ENCODE measurements around the gene DFFB.
"Not testable (repeated sequence)": the region's sequence is repeated elsewhere in the genome, so short reads cannot be mapped to it uniquely, and the experiment has no call there.

Gene DFFB

GRCh38 chr1:3914331-3914851 lies 57.1 kb downstream of the DFFB start:
- Histone ChIP-seq H3K4me3 (ENCODE audit: low read length in 2 of 2) (no peak overlapping the region), H3K9ac (ENCODE audit: low read depth in 1 of 2, low read length in 2 of 2) (no peak overlapping the region), H3K27me3 (ENCODE audit: control insufficient read depth in 2 of 2, insufficient read depth in 2 of 2, low read length in 2 of 2) (peaks cover 0 to 4% of the 10 kb centered on the region in 2 donors), H3K36me3 (ENCODE audit: control insufficient read depth in 2 of 2, insufficient read depth in 2 of 2, low read length in 2 of 2) (no peaks in the 10 kb centered on the region), H3K4me1 (ENCODE audit: control insufficient read depth in 2 of 2, insufficient read depth in 2 of 2, low read length in 2 of 2) (peaks cover 0 to 6% of the 10 kb centered on the region in 2 donors), H3K9me3 (ENCODE audit: control insufficient read depth in 2 of 2, low read length in 2 of 2) (no peaks in the 10 kb centered on the region), H3K27ac (ENCODE audit: low read depth in 2 of 2, low read length in 2 of 2) (no peak overlapping the region)

DNA sequence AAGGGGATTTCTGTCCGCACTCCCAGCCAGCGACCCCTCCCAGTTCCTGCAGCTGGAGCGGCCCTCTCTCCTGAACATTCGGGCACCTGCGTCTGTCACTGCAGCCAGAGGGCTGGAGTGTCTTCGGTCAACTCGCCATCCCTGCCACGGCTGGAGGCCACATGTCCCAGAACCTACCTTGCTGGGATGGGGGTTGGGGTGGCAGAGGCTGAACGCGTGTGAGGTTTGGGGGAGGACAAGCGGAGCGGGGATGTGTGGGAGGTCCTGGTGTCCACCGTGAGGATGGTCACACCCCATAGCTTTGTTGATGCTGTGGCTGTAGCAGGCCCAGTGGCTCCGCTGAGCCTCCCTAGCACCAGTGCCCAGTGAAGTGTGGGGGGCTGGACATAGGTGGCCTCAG lies 57.6 kb downstream of the DFFB start:
- H3K4me3 ChIP-seq (ENCODE audit: low read length in 2 of 2), result no peak overlapping the region
- H3K9ac ChIP-seq (ENCODE audit: low read depth in 1 of 2, low read length in 2 of 2), result no peak overlapping the region
- H3K27me3 ChIP-seq (ENCODE audit: control insufficient read depth in 2 of 2, insufficient read depth in 2 of 2, low read length in 2 of 2), result peaks cover 0 to 4% of the 10 kb centered on the region in 2 donors
- no peaks in the 10 kb centered on the region for H3K9me3 ChIP-seq (ENCODE audit: control insufficient read depth in 2 of 2, low read length in 2 of 2)
- no peak overlapping the region for H3K27ac ChIP-seq (ENCODE audit: low read depth in 2 of 2, low read length in 2 of 2)
- no peaks in the 10 kb centered on the region for H3K36me3 ChIP-seq (ENCODE audit: control insufficient read depth in 2 of 2, insufficient read depth in 2 of 2, low read length in 2 of 2)
- peaks cover 0 to 6% of the 10 kb centered on the region in 2 donors for H3K4me1 ChIP-seq (ENCODE audit: control insufficient read depth in 2 of 2, insufficient read depth in 2 of 2, low read length in 2 of 2)

GRCh38 chr1:3915551-3916121 lies 58.4 kb downstream of the DFFB start:
- Histone ChIP-seq H3K4me1 (ENCODE audit: control insufficient read depth in 2 of 2, insufficient read depth in 2 of 2, low read length in 2 of 2) (peaks cover 0 to 4% of the 10 kb centered on the region in 2 donors), H3K36me3 (ENCODE audit: control insufficient read depth in 2 of 2, insufficient read depth in 2 of 2, low read length in 2 of 2) (no peaks in the 10 kb centered on the region), H3K27ac (ENCODE audit: low read depth in 2 of 2, low read length in 2 of 2) (no peak overlapping the region), H3K9ac (ENCODE audit: low read depth in 1 of 2, low read length in 2 of 2) (no peak overlapping the region), H3K27me3 (ENCODE audit: control insufficient read depth in 2 of 2, insufficient read depth in 2 of 2, low read length in 2 of 2) (peaks cover 0 to 4% of the 10 kb centered on the region in 2 donors), H3K9me3 (ENCODE audit: control insufficient read depth in 2 of 2, low read length in 2 of 2) (no peaks in the 10 kb centered on the region), H3K4me3 (ENCODE audit: low read length in 2 of 2) (no peak overlapping the region)

DNA sequence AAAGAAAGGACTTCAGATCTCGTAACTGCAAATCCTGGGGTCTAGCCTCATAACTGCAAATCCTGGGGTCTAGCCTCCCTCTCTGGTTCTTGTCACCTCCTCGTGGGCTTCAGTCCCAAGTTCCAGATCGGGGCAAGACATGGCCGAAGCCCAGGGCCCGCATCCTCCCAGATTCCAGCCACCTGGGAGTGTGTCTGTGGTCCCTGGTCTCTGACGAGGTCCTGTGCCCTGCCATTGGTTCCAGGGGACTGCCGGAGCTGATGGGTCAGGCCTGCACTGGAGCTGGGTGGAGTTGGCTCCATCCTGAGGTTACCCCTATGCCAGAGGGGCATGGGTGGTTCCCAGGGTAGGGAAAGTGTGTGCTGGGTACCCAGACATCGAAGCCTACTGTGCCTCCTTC lies 60.5 kb downstream of the DFFB start:
- Histone ChIP-seq H3K4me1 (ENCODE audit: control insufficient read depth in 2 of 2, insufficient read depth in 2 of 2, low read length in 2 of 2) (no peaks in the 10 kb centered on the region), H3K27ac (ENCODE audit: low read depth in 2 of 2, low read length in 2 of 2) (no peak overlapping the region), H3K36me3 (ENCODE audit: control insufficient read depth in 2 of 2, insufficient read depth in 2 of 2, low read length in 2 of 2) (no peaks in the 10 kb centered on the region), H3K9me3 (ENCODE audit: control insufficient read depth in 2 of 2, low read length in 2 of 2) (no peaks in the 10 kb centered on the region), H3K27me3 (ENCODE audit: control insufficient read depth in 2 of 2, insufficient read depth in 2 of 2, low read length in 2 of 2) (no peaks in the 10 kb centered on the region), H3K4me3 (ENCODE audit: low read length in 2 of 2) (no peak overlapping the region), H3K9ac (ENCODE audit: low read depth in 1 of 2, low read length in 2 of 2) (no peak overlapping the region)

DNA sequence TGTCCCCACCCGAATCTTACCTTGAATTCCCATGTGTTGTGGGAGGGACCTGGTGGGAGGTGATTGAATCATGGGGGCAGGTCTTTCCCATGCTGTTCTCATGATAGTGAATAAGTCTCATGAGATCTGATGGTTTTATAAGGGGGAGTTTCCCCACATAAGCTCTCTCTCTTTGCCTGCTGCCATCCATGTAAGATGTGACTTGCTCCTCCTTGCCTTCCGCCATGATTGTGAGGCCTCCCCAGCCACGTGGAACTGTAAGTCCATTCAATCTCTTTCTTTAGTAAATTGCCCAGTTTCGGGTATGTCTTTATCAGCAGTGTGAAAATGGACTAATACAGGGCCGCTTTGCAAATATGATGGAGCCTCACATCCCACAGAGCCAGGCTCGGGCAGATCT lies 61.1 kb downstream of the DFFB start:
- H3K27me3 ChIP-seq (ENCODE audit: control insufficient read depth in 2 of 2, insufficient read depth in 2 of 2, low read length in 2 of 2); H3K9ac ChIP-seq (ENCODE audit: low read depth in 1 of 2, low read length in 2 of 2); H3K4me3 ChIP-seq (ENCODE audit: low read length in 2 of 2): not testable (repeated sequence)

DNA sequence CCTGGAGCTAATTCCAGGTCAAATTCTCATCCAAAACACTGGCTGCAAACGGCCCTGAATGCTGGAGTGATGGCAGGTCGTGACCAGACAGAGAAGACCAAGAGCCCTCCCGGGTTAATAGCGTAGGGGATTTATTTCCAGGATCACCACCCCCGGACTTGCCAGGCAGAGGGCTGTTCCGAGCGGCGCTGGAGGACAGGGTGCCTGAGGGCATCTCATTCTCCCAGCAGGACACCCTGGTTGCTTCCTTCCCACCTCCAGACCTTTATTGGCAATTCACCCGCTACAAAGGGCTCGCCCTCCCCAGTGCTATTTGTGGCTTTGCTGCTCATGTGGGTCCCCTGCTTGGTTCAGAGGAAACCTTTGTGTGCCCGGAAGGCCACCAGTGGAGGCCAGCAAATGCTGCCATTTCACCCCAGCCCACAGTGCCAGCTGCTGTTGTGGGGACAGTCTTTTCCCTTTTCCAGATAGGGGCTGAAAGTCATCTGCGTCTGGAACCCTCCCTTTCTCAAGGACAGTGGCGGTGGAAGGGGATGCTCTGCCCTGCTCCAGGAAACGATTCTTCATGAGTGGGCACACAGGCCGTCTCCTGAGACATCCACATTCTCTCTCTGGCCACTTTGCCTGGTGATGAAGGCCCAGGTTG lies 61.8 kb downstream of the DFFB start:
- no peaks in the 10 kb centered on the region for H3K9me3 ChIP-seq (ENCODE audit: control insufficient read depth in 2 of 2, low read length in 2 of 2)
- H3K4me3 ChIP-seq (ENCODE audit: low read length in 2 of 2), result no peak overlapping the region
- no peak overlapping the region for H3K27ac ChIP-seq (ENCODE audit: low read depth in 2 of 2, low read length in 2 of 2)
- no peaks in the 10 kb centered on the region for H3K27me3 ChIP-seq (ENCODE audit: control insufficient read depth in 2 of 2, insufficient read depth in 2 of 2, low read length in 2 of 2)
- no peak overlapping the region for H3K9ac ChIP-seq (ENCODE audit: low read depth in 1 of 2, low read length in 2 of 2)
- no peaks in the 10 kb centered on the region for H3K36me3 ChIP-seq (ENCODE audit: control insufficient read depth in 2 of 2, insufficient read depth in 2 of 2, low read length in 2 of 2)
- no peaks in the 10 kb centered on the region for H3K4me1 ChIP-seq (ENCODE audit: control insufficient read depth in 2 of 2, insufficient read depth in 2 of 2, low read length in 2 of 2)

More for the DNA sequence above, 61.1 kb downstream of the DFFB start:
- H3K9me3 ChIP-seq (ENCODE audit: control insufficient read depth in 2 of 2, low read length in 2 of 2); H3K27ac ChIP-seq (ENCODE audit: low read depth in 2 of 2, low read length in 2 of 2); H3K36me3 ChIP-seq (ENCODE audit: control insufficient read depth in 2 of 2, insufficient read depth in 2 of 2, low read length in 2 of 2); H3K4me1 ChIP-seq (ENCODE audit: control insufficient read depth in 2 of 2, insufficient read depth in 2 of 2, low read length in 2 of 2): not testable (repeated sequence)

GRCh38 chr1:3919706-3920105 lies 62.4 kb downstream of the DFFB start:
- no peaks in the 10 kb centered on the region for H3K9me3 ChIP-seq (ENCODE audit: control insufficient read depth in 2 of 2, low read length in 2 of 2)
- no peaks in the 10 kb centered on the region for H3K27me3 ChIP-seq (ENCODE audit: control insufficient read depth in 2 of 2, insufficient read depth in 2 of 2, low read length in 2 of 2)
- no peaks in the 10 kb centered on the region for H3K36me3 ChIP-seq (ENCODE audit: control insufficient read depth in 2 of 2, insufficient read depth in 2 of 2, low read length in 2 of 2)
- H3K27ac ChIP-seq (ENCODE audit: low read depth in 2 of 2, low read length in 2 of 2), result no peak overlapping the region
- no peak overlapping the region for H3K4me3 ChIP-seq (ENCODE audit: low read length in 2 of 2)
- H3K4me1 ChIP-seq (ENCODE audit: control insufficient read depth in 2 of 2, insufficient read depth in 2 of 2, low read length in 2 of 2), result no peaks in the 10 kb centered on the region
- no peak overlapping the region for H3K9ac ChIP-seq (ENCODE audit: low read depth in 1 of 2, low read length in 2 of 2)

DNA sequence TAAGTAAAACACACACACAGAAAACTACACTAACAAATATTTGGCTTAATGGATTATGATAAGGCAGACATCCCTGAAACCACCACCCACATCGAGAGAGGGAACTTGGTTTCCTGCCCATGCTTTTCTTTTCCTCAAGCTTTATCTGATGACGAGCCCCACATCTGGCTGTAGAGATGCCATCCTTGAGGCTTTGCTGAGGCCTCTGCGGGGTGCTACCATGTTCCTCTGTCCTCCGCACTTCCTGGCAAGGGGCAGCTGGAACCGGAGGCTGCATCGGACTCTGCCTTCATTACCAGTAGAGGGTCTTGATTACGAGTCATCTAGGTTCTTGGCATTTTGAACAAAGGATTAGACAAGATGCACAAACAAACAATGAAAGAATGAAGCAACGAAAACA lies 64.5 kb downstream of the DFFB start:
- no peaks in the 10 kb centered on the region for H3K9me3 ChIP-seq (ENCODE audit: control insufficient read depth in 2 of 2, low read length in 2 of 2)
- no peak overlapping the region for H3K27ac ChIP-seq (ENCODE audit: low read depth in 2 of 2, low read length in 2 of 2)
- H3K4me1 ChIP-seq (ENCODE audit: control insufficient read depth in 2 of 2, insufficient read depth in 2 of 2, low read length in 2 of 2), result no peaks in the 10 kb centered on the region
- no peaks in the 10 kb centered on the region for H3K36me3 ChIP-seq (ENCODE audit: control insufficient read depth in 2 of 2, insufficient read depth in 2 of 2, low read length in 2 of 2)
- H3K4me3 ChIP-seq (ENCODE audit: low read length in 2 of 2), result peak overlapping the region in 1 of 2 donors; percentile 4
- H3K27me3 ChIP-seq (ENCODE audit: control insufficient read depth in 2 of 2, insufficient read depth in 2 of 2, low read length in 2 of 2), result no peaks in the 10 kb centered on the region
- H3K9ac ChIP-seq (ENCODE audit: low read depth in 1 of 2, low read length in 2 of 2), result no peak overlapping the region

- Histone ChIP-seq H3K9ac (ENCODE audit: low read depth in 1 of 2, low read length in 2 of 2) (no peak overlapping the region), H3K4me1 (ENCODE audit: control insufficient read depth in 2 of 2, insufficient read depth in 2 of 2, low read length in 2 of 2) (no peaks in the 10 kb centered on the region), H3K4me3 (ENCODE audit: low read length in 2 of 2) (peak overlapping the region in 1 of 2 donors; percentile 4), H3K36me3 (ENCODE audit: control insufficient read depth in 2 of 2, insufficient read depth in 2 of 2, low read length in 2 of 2) (no peaks in the 10 kb centered on the region), H3K27ac (ENCODE audit: low read depth in 2 of 2, low read length in 2 of 2) (no peak overlapping the region), H3K9me3 (ENCODE audit: control insufficient read depth in 2 of 2, low read length in 2 of 2) (no peaks in the 10 kb centered on the region), H3K27me3 (ENCODE audit: control insufficient read depth in 2 of 2, insufficient read depth in 2 of 2, low read length in 2 of 2) (no peaks in the 10 kb centered on the region)
These were observed 65.0 kb downstream of the DFFB start for GRCh38 chr1:3922201-3922725.

GRCh38 chr1:3922851-3923250 lies 65.6 kb downstream of the DFFB start:
- no peak overlapping the region for H3K9ac ChIP-seq (ENCODE audit: low read depth in 1 of 2, low read length in 2 of 2)
- H3K4me3 ChIP-seq (ENCODE audit: low read length in 2 of 2), result no peak overlapping the region
- H3K27me3 ChIP-seq (ENCODE audit: control insufficient read depth in 2 of 2, insufficient read depth in 2 of 2, low read length in 2 of 2), result no peaks in the 10 kb centered on the region
- no peaks in the 10 kb centered on the region for H3K36me3 ChIP-seq (ENCODE audit: control insufficient read depth in 2 of 2, insufficient read depth in 2 of 2, low read length in 2 of 2)
- no peak overlapping the region for H3K27ac ChIP-seq (ENCODE audit: low read depth in 2 of 2, low read length in 2 of 2)
- no peaks in the 10 kb centered on the region for H3K4me1 ChIP-seq (ENCODE audit: control insufficient read depth in 2 of 2, insufficient read depth in 2 of 2, low read length in 2 of 2)
- H3K9me3 ChIP-seq (ENCODE audit: control insufficient read depth in 2 of 2, low read length in 2 of 2), result no peaks in the 10 kb centered on the region
